AG09319 (cell line): ENCODE measurements around the gene UNC5B.

ENCODE experiments used
- DNase-seq: peaks from one replicate; pipeline ENCODE4 v3.0.0-alpha.2; 2010; ENCODE audit warnings: low read depth; ENCODE audit errors: extremely low read depth
- CTCF ChIP-seq: IDR thresholded peaks from 2 replicates; pipeline ENCODE4 v1.5.1; 2011; ENCODE audit warnings: low read depth, mild to moderate bottlenecking, inconsistent platforms, low read length, moderate library complexity

The UNC5B gene

GRCh38 chr10:71197955-71198354 lies 14.4 kb upstream of the UNC5B start:
- DNase-seq = no peak
- no peak for TF ChIP-seq CTCF

- DNase-seq = no peak
- no peak for TF ChIP-seq CTCF
Observed at GRCh38 chr10:71201849-71202248, 10.5 kb upstream of the UNC5B start.

- DNase-seq = no peak
- no peak for TF ChIP-seq CTCF
Observed at GRCh38 chr10:71202314-71202713, 10.1 kb upstream of the UNC5B start.

- DNase-seq = no peak
- no peak for TF ChIP-seq CTCF
Observed at GRCh38 chr10:71203124-71203523, 9.2 kb upstream of the UNC5B start.

- no peak for DNase-seq
- no peak for TF ChIP-seq CTCF
Observed at GRCh38 chr10:71203716-71204115, 8.7 kb upstream of the UNC5B start.

GRCh38 chr10:71204746-71205145 lies 7.6 kb upstream of the UNC5B start:
- DNase-seq = no peak
- TF ChIP-seq CTCF = no peak

GRCh38 chr10:71205468-71205867 lies 6.9 kb upstream of the UNC5B start:
- no peak for DNase-seq
- no peak for TF ChIP-seq CTCF
